Measurements from ENCODE around the gene RNF130.
"Not testable (repeated sequence)": the region's sequence is repeated elsewhere in the genome, so short reads cannot be mapped to it uniquely, and the experiment has no call there.

Gene RNF130

GRCh38 chr5:179967489-179967888 lies 104.1 kb downstream of the RNF130 start:
- no peak for DNase-seq

DNA sequence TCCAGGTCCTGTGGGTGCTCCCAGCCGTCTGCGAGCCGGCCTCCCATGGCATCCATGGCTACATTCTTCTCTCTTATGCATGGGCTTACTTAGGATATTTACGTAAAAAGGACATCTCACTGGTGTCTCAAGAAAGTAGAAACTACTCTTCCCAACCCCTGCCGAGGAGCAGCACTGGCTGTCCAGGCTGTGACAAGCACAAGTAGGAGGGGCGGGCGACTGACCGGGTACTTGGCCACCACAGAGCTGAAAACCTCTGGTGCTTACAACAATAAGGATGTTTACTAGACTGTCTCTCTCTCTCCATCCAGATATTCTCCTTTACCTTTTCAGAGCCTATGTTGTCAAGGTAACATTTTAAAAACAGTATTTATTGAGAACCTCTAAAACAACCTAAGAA lies 107.5 kb downstream of the RNF130 start:
- no peak for DNase-seq

- no peak for DNase-seq
These were observed 108.2 kb downstream of the RNF130 start for GRCh38 chr5:179963375-179963774.

GRCh38 chr5:179960204-179960831 lies 111.2 kb downstream of the RNF130 start:
- no peak for DNase-seq

GRCh38 chr5:179959641-179960040 lies 111.9 kb downstream of the RNF130 start:
- DNase-seq = no peak

- not testable (repeated sequence) for DNase-seq
These were observed 112.4 kb downstream of the RNF130 start for GRCh38 chr5:179959118-179959517.

GRCh38 chr5:179955630-179956029 lies 115.9 kb downstream of the RNF130 start:
- DNase-seq = no peak

DNA sequence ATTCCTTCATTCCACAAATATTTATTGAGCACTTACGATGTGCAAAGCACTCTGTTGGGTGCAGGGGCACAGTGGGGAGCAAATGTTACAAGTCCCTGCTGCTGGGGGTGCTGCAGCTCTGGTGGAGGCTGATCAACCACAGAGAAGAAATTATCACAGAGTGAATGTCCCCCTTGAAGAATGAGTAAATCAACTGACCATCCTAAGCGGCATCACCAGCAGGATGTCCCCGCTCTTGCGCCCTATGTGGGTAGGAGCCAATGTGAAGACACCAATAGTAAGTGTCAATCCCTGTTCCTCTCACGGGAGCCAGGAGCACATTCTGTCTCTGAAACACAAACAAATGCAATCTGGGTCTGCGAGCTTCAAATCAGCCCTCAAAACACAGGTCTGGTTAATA lies 116.5 kb downstream of the RNF130 start:
- no peak for DNase-seq

GRCh38 chr5:179954434-179954833 lies 117.1 kb downstream of the RNF130 start:
- no peak for DNase-seq

DNA sequence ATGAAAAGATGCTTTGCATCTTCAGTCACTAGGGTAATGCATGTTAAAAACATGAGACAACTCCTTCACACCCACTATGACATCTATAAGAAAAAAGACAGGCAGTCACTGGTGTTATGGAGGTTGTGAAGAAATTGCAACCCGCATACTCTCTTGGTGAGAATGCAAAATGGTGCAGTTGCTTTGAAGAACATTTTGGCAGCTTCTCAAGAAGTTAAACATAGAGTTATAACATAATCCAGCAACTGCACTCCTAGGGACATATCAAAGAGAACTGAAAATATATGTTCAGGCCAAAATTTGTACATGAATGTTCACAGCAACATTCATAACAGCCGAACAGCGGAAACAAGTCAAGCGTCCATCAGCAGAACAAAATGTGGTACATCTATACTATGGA lies 117.6 kb downstream of the RNF130 start:
- no peak for DNase-seq

DNA sequence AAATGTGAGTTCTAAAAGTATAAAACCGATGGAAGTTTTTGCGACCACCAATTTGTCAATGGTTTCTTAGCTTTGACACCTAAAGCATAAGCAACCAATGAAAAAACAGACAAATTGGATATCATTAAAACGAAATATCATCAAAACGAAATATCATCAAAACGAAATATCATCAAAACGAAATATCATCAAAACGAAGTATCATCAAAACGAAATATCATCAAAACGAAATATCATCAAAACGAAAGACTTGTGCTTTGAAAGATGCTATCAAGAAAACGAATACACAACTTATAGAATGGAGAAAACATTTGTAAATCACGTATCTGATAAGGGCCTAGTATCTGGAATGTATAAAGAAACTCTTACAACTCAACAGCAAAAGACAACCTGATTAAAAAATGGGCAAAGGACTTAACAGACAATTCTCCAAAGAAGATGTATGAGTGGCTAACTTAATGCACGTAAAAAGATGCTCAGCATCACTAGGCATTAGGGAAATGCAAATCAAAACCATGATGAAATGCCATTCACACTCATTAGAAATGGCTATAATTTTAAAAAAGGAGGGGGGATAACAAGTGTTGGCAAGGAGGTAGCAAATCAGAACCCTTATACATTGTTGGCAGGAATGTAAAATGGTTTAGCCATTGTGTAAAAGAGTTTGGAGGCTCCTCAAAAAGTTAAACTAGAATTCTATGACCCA lies 134.4 kb downstream of the RNF130 start:
- DNase-seq = no peak

GRCh38 chr5:179930788-179931473 lies 140.6 kb downstream of the RNF130 start:
- no peak for DNase-seq

DNA sequence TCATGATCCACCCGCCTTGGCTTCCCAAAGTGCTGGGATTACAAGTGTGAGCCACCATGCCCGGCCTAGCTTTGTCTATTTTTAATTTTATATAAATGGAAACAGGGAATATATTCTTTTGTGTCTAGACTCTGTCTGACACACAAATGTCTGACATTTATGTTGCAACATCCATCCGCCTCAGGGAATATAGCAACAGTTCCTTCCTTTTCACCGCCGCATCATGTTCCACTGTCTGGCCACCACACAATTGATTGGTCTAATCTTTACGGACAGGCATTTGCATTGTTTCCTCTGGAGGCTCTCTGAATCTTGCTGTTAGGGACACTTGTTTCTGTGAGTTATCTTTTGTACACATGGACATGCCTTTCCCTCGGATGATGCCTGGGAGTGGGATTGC lies 143.7 kb downstream of the RNF130 start:
- no peak for DNase-seq

DNA sequence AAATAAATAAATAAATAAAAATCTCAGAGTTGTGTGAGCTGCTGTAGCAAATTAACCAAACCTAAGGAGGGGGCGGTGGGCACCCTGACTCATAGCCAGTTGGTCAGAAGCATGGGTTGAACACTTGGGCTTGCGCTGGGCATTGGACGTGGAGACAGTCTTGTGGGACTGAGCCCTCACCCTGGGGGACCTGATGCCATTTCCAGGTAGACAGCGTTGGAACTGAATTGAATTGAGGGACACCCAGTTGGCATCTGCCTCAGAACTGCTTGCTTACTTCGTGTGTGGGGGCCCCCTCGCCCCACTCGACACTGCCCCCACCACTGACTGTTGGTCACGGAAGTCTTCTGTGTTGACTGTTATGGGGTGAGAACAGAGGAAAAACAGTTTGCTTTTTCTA lies 144.9 kb downstream of the RNF130 start:
- DNase-seq = no peak

DNA sequence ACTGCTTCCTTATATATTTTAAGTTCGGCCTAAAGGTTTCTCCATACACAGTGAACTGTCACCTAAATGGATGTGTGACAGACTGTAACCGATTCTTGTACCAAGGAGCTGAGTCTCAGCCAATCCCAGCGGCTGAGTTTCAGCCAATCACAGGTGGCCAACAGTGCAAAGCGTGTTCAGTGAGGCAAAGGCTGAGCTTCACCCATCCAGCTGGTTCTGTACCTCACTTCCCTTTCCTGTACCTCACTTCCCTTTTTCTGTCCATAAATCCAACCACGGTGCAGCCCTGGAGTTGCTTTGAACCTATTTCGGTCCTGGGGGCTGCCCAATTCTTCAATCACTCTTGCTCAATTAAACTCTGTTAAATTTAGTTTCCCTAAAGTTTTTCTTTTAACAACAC lies 148.1 kb downstream of the RNF130 start:
- DNase-seq = no peak

GRCh38 chr5:179920175-179920574 lies 151.4 kb downstream of the RNF130 start:
- no peak for DNase-seq

DNA sequence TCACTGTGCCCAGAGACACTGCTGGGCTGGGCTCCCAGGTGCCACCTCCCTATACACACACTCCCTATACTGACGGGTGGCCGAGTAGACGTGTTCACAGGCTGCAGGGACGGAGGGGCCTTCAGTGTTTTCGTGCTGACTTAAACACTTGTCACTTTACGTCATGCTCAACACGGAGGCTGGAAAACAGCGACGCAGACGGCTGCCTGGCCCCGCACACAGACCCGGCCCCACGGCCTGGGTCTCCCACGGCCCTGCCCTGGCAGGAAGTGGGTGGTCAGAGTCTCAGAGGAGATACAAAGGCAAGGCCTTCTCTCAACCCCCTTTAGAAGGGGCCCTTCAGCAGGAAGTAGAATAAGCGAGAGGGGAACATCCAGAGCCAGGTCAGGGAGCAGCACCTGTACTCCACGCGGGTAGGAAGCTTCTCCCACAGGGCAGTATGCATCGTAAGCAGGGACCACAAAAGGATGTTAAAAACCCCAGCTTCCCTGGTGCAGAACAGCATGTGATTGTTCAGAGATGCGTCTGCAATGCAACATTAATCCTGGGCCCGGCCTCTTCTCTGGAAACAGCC lies 152.0 kb downstream of the RNF130 start:
- no peak for DNase-seq

DNA sequence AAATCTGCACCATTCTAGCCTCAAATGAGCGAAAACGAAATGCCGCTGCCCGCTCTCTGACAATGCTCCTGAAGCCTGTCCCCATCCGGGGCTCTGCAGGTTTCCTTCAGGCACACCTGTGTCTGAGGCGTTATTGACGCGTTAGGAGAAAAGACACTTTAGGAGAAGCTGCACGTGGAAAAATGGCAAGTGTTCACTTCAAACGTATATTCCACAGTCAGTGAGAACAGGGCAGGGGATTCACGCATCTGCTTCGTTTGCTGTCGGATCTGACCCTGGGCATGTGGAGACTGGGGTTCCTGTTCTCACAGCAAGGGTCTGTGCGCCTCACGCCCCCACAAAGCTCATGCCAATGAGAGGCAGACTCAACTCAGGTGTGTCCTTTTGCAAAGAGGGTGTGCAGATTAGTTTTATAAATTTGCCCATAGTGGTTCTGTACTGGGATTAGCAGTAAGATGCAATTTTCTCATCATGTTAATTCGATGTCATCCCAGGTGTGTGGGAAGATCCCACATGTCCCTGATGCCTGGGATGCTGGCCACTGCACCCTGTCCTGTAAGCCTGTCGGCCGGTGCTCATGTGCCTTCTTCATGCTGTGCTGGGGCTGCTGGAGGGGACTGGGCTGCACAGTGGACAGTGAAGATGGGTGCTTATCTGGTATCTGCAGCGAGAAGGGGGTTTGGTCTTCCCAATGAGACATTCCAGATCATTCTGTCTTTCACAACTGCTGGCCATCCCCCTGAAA lies 152.6 kb downstream of the RNF130 start:
- no peak for DNase-seq

DNA sequence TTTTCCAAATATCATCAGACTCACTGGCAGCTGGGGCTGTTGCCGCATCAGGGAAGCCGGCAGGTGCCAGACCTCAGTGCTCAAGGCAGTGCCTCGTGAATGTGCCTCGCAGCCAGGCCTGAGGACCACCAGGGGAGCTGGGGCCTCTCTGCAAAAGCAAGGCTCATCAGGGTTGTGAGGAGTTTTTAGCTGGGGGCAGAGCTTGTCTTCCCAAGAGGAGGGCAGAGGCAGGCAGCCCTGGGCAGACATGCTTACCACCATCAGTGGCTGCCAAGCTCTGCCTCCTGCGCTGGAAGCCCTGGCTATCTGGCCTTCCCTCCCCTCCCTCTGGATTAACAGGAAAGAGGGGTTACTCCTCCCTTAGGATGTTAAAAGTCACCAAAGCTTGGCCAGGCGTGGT lies 155.0 kb downstream of the RNF130 start:
- DNase-seq = no peak

- no peak for DNase-seq
These were observed 156.1 kb downstream of the RNF130 start for GRCh38 chr5:179915406-179915935.

GRCh38 chr5:179914032-179914755 lies 157.4 kb downstream of the RNF130 start:
- DNase-seq = peak; percentile 19

GRCh38 chr5:179913461-179913860 lies 158.1 kb downstream of the RNF130 start:
- no peak for DNase-seq

Measured in CD4-positive, alpha-beta T cell treated with Interleukin-17A for 1 hour (primary cell).